Suprapubic skin (tissue), 4 donors: ENCODE data around the gene PDE4B.

Experiments used
- POLR2A ChIP-seq, 2 donors: fragments of 450-650 bp; IDR thresholded peaks; one replicate each; pipeline ENCODE4 v1.6.1; 2017; ENCODE audit warnings: antibody characterized with exemption in 2 of 2, mild to moderate bottlenecking in 2 of 2, moderate library complexity in 2 of 2
- POLR2AphosphoS5 ChIP-seq, 3 donors: sonication (generic); formaldehyde crosslinking; IDR thresholded peaks; one replicate each; pipeline ENCODE4 v1.6.1; 2017; ENCODE audit warnings: antibody characterized with exemption in 3 of 3
- TF ChIP-seq, protein P1 (sequence below), 2 donors: fragments of 200-600 bp in 1 of 2; fragments of 450-650 bp in 1 of 2; sonication (generic) in 1 of 2; IDR thresholded peaks; one replicate each; pipeline ENCODE4 v1.5.1; 2016 to 2019; ENCODE audit warnings: antibody characterized with exemption in 2 of 2, mild to moderate bottlenecking in 1 of 2, moderate library complexity in 1 of 2

DNA sequence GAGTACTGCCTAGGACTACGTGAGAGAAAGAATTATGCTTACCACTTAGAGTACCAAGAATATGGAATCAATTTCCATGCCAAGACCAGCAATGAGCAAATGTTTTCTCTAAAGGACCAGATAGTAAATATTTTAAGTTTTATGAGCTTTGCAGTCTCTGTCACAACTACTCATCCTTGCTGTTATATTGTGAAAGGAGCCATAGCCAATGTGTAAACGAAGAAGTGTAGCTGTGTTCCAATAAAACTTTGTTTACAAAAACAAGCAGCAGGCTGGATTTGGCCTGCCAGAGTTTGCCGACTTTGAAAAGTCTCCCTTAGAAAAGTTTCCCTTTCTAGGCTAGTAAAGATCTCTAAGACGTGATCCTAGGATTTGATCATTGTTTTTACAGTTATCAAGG, 128.8 kb downstream of the PDE4B start:
- TF ChIP-seq POLR2A (IDR thresholded peaks at IDR 0.05), result no peak
- no peak for TF ChIP-seq POLR2AphosphoS5 (IDR thresholded peaks at IDR 0.05)
- TF ChIP-seq, protein P1, sequence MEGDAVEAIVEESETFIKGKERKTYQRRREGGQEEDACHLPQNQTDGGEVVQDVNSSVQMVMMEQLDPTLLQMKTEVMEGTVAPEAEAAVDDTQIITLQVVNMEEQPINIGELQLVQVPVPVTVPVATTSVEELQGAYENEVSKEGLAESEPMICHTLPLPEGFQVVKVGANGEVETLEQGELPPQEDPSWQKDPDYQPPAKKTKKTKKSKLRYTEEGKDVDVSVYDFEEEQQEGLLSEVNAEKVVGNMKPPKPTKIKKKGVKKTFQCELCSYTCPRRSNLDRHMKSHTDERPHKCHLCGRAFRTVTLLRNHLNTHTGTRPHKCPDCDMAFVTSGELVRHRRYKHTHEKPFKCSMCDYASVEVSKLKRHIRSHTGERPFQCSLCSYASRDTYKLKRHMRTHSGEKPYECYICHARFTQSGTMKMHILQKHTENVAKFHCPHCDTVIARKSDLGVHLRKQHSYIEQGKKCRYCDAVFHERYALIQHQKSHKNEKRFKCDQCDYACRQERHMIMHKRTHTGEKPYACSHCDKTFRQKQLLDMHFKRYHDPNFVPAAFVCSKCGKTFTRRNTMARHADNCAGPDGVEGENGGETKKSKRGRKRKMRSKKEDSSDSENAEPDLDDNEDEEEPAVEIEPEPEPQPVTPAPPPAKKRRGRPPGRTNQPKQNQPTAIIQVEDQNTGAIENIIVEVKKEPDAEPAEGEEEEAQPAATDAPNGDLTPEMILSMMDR (IDR thresholded peaks at IDR 0.05), result no peak
